Coronary artery (tissue), 2 donors: ENCODE results near the gene ACOX1.

Experiments
- DNase-seq: peaks from one replicate; pipeline ENCODE4 v3.0.0-alpha.2; 2017; ENCODE audit warnings: low spot score
- H3K27ac ChIP-seq, 2 donors: fragments of 200-600 bp; sonication (generic); one replicate each; pipeline ENCODE4 v1.5.1; 2016 to 2019
- H3K4me3 ChIP-seq: fragments of 200-600 bp; sonication (generic); 2 replicates; pipeline ENCODE4 v1.5.1; 2016; ENCODE audit warnings: mild to moderate bottlenecking, moderate library complexity
- TF ChIP-seq, protein P1 (sequence below): fragments of 200-600 bp; sonication (generic); IDR thresholded peaks from one replicate; pipeline ENCODE4 v1.5.1; 2019; ENCODE audit warnings: antibody characterized with exemption

ACOX1 gene

DNA sequence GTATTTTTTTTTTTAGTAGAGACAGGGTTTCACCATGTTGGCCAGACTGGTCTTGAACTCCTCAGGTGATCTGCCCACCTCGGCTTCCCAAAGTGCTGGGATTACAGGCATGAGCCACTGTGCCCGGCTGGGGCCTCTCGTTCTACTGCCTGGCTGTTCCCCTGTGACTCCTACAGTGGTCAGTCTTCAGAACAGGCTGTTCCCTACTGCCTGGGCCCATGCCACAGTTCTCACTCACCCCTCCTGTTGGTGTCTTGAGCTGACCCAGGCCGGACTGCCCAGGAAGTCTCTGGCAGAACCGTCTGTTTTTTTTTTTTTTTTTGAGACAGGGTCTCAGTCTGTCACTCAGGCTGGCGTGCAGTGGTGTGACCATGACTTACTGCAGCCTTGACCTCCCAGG is 24.9 kb upstream of the ACOX1 start:
- Histone ChIP-seq H3K27ac (no peak overlapping the region), H3K4me3 (no peak overlapping the region)
- TF ChIP-seq, protein P1, sequence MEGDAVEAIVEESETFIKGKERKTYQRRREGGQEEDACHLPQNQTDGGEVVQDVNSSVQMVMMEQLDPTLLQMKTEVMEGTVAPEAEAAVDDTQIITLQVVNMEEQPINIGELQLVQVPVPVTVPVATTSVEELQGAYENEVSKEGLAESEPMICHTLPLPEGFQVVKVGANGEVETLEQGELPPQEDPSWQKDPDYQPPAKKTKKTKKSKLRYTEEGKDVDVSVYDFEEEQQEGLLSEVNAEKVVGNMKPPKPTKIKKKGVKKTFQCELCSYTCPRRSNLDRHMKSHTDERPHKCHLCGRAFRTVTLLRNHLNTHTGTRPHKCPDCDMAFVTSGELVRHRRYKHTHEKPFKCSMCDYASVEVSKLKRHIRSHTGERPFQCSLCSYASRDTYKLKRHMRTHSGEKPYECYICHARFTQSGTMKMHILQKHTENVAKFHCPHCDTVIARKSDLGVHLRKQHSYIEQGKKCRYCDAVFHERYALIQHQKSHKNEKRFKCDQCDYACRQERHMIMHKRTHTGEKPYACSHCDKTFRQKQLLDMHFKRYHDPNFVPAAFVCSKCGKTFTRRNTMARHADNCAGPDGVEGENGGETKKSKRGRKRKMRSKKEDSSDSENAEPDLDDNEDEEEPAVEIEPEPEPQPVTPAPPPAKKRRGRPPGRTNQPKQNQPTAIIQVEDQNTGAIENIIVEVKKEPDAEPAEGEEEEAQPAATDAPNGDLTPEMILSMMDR = no peak
- no peak for DNase-seq

DNA sequence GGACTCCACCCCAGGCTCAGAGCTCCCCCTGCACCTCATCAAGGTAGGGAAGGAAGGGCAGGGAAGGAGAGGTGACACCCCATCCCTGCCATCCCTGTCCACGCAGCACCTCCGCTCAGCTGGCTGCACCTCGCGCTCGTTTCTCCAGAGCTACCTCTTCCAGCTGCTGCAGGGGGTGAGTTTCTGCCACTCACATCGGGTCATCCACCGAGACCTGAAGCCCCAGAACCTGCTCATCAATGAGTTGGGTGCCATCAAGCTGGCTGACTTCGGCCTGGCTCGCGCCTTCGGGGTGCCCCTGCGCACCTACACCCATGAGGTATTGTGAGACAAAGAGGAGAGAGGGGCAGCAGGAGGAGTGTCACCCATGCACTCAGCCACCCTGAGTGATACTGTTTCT is 23.1 kb upstream of the ACOX1 start:
- TF ChIP-seq, protein P1 = no peak
- Histone ChIP-seq H3K4me3 (no peak overlapping the region), H3K27ac (no peak overlapping the region)
- DNase-seq = no peak

- no peak within 1 kb of the TSS for H3K27ac ChIP-seq
- TF ChIP-seq, protein P1 = no peak
- no peak within 1 kb of the TSS for H3K4me3 ChIP-seq
- DNase-seq = peak; percentile 68
These were observed 22.0 kb upstream of the ACOX1 start, which contains the start of gene CDK3 for GRCh38 chr17:76000755-76001521. CDK3 (plus strand) TSS chr17:76000855; CDS start chr17:76001426, 571 bp downstream.

DNA sequence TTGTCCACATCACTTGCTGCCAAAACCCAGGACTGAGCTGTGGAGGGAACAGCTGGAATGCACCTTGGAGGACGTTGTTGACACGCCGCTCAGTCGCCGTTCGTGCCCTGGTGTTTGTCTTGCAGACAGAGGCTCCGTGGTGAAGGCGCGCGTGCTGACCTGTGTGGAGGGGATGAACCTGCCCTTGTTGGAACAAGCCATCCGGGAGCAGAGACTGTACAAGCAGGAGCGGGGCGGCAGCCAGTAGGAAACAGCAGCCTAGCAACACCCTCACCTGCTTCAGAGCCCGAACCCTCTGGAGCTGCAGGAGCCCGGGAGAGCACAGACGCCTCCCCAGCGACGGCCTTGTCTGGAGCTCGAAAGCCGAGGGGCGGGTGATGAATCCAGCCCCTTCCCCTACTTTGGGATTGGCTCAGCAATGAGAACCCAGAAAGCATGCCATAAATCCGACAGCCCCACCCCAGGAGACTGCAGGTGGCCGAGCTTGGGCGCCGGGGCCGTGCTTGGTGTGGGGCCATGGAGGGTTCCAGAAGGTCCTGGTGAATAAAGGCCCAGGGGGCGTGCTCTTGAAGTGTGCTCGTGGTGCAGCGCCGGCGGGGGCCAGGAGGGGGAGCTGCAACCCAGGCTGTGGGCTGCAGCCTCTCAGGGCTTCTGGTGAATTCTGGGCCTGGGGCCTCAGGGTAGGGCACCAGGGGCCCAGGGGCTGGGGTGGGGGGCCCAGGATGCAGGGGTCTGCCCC is 21.2 kb upstream of the ACOX1 start:
- H3K27ac ChIP-seq = no peak overlapping the region
- peak; percentile 67 for DNase-seq
- TF ChIP-seq, protein P1 = peak; percentile 34
- no peak overlapping the region for H3K4me3 ChIP-seq

GRCh38 chr17:75998327-75998795 is 19.4 kb upstream of the ACOX1 start:
- no peak overlapping the region for H3K4me3 ChIP-seq
- no peak for DNase-seq
- no peak overlapping the region for H3K27ac ChIP-seq
- TF ChIP-seq, protein P1 = no peak

DNA sequence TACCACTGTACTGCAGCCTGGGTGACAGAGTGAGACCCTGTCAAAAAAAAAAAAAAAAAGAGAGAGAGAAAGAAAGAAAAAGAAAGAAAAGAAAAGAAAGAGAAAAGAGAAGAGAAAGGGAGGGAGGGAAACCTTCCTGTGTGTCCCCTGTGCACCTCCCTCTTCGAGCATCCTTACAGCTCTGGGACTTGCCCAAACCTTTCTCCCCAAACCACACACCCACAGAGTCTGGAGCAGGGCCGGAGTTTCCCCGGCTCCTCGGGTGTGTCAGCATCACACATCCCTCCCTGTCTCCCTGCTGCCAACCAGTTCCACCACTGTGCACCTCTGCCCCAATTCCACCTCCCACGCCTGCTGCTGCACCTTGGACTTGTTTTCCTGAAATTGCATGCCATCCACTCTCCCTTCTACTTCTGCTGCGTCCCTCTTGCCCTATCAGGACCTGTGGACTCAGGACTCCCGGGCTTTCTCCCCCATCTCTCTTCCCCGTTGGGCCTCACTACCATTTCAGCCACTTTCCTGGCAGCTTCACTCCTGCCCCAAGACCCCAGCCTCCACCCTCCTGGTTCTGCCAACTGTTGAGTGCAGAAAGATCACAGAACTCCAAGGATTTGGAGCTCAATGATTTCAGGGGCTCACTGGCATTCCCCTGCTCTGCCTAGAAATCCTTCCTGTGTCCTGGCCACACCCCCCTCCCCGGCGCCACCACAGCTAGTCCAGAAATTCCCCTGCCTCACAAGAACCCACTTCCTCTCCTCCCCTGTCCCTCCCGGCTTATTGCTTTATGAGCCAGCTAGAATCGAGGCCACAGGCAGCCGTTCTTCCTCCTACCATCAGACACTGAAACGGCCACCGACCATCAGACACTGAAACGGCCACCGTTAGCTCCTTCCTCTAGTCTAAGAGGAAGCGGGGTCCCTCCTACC is 18.0 kb upstream of the ACOX1 start:
- no peak for DNase-seq
- Histone ChIP-seq H3K4me3 (no peak overlapping the region), H3K27ac (no peak overlapping the region)

More for the DNA sequence above, 18.0 kb upstream of the ACOX1 start:
- TF ChIP-seq, protein P1 = no peak
